ENCODE measurements around the gene NFASC.

The NFASC gene

GRCh38 chr1:204891860-204892259 is 21.2 kb downstream of the NFASC start:
- DNase-seq: no peak

GRCh38 chr1:204894031-204894430 is 23.4 kb downstream of the NFASC start:
- DNase-seq: no peak

DNA sequence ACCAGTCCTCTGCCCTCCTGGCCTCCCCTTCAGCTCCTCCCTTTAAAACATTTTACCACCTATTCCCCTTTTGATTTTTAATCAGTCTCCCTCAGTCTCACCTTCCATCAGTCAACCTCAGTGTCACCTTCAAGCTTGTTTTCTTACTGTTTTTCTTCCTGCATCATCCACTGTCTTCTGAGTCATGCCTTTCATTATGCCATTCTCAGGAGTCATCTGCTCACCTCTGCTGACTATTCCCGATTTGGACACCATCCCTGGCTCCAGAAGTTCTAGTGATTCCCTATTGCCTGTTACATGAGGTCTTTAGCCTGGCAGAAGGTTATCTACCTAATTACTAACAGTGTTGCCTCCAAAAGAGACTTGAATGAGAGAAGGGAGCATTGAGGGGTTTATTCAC is 23.9 kb downstream of the NFASC start:
- no peak for DNase-seq

GRCh38 chr1:204896023-204896422 is 25.4 kb downstream of the NFASC start:
- no peak for DNase-seq

DNA sequence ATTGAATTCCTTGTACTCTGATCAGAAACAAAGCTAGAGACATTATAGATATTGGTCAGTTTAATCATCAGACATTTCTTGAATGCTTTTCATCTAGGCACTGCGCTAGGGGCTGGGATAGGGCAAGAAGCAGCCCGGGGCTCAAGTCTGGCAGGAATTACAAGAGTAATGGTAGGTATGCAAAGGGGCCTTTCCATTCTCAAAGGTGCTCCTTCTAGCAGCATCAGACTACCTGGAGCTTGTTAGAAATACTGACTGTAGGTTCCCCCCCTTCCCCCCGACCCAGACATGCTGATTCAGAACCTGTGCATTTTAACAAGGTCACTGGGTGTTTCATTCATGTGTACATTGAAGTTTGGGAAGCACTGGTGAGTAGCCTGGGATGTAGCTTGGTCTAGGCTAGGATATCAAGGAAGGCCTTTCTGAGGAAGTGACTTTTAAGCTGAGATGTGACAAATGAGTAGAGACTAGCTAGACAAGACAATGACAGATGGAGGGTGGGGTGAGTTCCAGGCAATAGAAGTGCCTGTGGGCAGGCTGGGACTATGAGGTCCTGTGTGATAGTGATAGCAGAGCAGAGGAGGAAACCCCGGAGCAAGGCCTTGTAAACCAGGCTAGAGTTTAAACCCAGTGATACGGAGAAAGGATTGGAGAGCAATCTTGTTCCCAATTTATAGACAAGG is 26.3 kb downstream of the NFASC start:
- DNase-seq: no peak

DNA sequence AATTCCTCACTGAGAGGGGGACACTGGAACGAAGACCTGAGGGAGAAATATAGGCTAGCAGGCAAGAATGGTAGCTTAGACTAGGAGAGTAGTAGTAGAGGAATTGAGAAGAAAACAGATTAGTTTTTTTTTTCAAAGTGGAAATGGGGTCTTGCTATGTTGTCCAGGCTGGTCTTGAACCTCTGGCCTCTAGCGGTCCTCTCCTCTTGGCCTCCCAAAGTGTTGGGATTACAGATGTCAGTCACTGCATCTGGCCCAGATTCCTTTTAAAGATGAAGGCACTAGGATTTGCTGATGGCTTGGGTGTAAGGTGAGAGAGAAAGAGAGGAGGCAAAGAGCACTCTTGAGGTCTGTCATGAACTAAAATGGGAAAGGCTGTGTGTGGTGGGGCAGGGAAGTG is 30.1 kb downstream of the NFASC start:
- DNase-seq: no peak

- DNase-seq: no peak
These were observed 32.0 kb downstream of the NFASC start for GRCh38 chr1:204902671-204903070.

- DNase-seq: no peak
These were observed 33.7 kb downstream of the NFASC start for GRCh38 chr1:204904228-204904810.

GRCh38 chr1:204909109-204909508 is 38.4 kb downstream of the NFASC start:
- no peak for DNase-seq

- no peak for DNase-seq
These were observed 45.3 kb downstream of the NFASC start for GRCh38 chr1:204915861-204916495.

DNA sequence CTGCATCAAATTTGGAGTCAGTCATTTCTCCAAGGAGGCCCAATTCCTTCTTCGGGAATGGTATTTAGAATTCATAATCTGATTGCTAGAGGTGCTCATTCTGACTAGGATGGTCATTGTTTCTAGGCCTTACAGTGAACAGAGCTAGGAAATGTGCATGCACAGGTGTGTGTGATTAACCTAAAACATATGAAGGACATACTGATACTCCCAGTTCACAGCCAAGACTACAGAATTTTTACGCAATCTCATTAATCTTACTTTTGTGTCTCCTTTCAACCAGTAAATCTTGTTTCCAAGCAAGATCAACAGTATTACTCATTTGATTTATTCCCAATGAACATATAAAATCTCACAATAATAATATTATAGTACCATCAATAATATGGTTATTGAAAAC is 47.1 kb downstream of the NFASC start:
- no peak for DNase-seq

DNA sequence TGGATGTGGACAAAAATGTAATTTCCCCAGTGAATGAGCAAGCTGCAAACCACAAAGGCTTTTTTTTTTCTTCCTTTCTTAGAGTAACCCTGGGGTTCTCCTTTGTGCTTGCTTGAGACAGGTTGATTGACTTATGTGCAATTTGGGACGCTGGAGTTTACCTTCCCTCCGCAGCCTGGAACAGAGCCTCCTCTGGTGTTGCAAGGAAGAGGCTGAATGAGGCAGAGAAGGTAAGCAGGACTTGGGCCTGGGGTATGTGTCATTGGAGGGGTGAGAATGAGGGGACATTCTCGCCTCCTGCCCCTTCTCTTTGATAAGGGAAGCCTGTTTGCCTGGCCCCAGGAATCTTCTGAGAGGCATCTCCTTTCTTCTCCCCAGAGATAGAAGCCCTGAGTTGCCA is 49.8 kb downstream of the NFASC start:
- DNase-seq: no peak

DNA sequence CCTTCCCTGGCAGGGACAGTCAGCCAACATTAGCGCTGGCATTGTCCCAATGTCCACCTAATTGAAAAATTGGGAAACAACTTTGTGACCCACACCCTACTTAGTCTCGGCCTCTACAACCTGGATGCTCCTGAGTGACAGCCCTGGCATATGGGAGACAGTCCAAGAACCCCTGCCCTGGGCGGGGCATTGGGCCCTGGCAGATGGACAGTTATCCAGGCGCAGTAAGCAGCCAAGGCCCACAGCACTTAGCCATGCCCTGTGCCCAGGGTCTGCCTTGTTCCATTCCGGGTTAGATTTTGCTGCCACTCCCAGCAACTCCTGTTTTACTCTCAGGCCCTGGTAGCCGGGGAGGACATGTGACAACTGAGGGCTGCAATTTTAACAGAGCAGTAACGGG is 50.3 kb downstream of the NFASC start:
- DNase-seq: no peak

GRCh38 chr1:204921855-204922516 is 51.3 kb downstream of the NFASC start:
- no peak for DNase-seq

GRCh38 chr1:204923201-204923600 is 52.5 kb downstream of the NFASC start:
- no peak for DNase-seq

- no peak for DNase-seq
These were observed 53.0 kb downstream of the NFASC start for GRCh38 chr1:204923626-204924012.

DNA sequence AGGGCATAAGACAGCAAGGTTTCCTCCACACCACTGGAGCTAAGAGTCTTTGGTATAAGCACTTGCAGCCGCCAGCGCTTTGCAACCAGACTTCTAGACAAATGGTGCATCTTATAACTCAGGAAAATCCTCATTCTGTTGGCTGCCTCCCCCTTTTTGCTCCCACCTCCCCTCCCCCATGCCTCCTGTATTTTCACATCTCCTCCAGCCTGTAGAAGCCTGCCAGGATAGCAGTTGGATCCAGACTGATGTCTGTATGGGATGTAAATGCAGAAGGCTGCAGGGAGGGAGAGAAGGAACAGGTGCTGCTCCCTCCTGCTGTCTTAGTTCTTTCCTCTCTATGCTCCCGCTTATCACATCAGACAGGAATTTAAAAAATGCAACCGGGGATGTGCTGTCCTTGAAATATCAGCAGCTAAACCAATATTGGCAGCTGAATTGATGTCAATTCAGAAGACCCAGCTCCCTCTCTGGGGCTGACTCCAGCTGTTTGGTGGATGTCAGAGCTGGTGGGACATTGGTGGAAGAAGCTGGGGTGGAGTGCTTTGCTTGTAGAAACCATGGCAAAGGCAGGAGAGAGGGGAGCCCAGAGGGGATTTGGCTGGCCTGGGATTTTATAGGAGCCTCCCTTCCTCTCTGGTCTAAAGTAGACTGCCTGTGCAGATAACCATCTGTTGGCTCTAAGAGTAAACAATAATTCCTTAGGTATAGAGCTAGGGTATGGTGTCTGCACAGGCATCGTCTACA is 53.5 kb downstream of the NFASC start:
- DNase-seq: no peak

DNA sequence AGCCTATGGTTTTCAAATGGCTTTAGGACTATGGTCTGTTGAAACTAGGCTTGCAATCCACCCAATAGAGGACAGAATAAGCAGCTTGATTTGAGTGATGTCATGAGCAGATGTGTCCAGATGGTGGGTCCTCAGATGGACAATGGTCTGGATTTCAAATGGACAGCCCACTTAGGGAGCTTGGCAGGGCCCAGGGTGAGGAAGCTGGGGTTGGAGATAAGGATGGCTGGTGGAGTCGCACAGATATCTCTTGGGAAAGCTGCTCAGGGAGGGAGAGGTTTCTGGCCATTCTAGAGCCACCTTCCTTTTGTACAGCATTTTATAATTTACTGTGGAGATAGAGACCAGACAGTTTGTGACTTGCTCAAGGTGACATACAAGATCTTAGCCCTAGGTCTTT is 55.0 kb downstream of the NFASC start:
- no peak for DNase-seq

DNA sequence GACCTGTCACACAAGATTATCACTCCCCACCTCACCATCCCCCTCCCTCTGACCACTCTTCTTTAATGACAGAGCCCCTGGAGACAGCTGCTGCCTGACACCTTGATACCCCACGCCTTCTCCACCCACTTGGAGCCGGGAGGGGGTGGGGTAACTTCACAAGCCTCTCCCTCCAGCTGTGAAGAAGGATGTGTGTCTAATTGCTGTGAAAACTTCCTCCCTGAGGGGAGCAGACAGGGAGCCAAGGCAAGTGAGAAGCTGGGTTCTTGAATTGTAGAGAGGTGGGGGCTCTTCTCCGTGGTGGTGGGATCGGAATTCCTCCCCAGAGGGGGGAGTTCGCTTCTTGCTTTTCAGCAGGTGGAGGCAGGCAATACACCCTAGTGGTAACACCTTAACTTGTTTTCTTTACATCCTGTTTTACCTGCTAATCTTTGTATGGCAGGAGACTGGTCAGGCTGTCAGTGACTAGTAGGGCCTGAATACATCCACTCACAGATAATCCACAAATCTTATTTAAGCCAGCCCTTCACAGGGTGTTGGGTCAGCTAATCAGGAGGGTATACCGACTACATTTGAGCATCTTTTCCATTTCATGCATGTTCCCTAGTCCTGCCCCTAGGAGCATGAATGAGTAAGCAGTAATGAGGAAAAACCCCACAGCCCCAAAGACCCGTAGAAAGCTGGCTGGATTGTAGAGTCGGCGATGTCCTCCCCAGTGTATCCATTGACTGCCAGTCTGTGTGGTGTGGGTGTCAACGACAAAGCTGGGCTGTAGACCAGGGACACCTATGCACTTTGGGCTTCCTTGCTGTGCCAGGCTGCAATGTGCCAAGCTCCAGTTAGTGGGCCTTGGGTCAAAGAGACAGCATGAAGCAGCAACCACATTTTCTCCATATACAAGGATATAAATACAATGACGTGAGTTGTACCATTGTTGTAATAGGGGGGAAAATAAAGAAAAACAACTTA is 57.3 kb downstream of the NFASC start:
- no peak for DNase-seq

- DNase-seq: no peak
These were observed 58.2 kb downstream of the NFASC start for GRCh38 chr1:204928671-204929486.

GRCh38 chr1:204929487-204930154 is 59.0 kb downstream of the NFASC start:
- no peak for DNase-seq
